GM21825 (cell line): ENCODE measurements around the gene OSR1.

Experiments used
- ATAC-seq: cut with Tn5 transposase; IDR thresholded peaks from one replicate; pipeline ENCODE4 v1.9.1; 2021; ENCODE audit warnings: mild to moderate bottlenecking, moderate library complexity; ENCODE audit not compliant: unreplicated experiment

Gene OSR1

DNA sequence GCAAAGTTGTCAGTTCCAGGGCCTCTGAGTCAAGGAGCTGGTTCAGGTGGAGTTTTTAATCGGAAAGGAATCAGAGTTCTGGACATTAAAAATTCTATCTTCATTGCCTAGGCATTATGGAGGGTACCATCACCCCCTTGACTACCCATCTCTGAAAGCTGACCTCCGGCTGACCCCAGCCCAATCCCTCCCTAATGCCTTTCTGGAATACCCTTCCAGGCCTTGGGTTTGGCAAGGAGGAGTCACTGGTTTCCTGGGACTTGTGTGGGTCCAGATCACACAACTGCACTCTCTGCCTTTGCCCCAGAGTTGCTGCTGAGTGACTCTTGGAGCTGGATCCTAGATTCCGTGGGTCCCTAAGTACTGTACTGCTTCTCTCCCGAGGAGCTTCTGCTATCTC lies 1.0 kb upstream of the OSR1 start:
- ATAC-seq: no peak

DNA sequence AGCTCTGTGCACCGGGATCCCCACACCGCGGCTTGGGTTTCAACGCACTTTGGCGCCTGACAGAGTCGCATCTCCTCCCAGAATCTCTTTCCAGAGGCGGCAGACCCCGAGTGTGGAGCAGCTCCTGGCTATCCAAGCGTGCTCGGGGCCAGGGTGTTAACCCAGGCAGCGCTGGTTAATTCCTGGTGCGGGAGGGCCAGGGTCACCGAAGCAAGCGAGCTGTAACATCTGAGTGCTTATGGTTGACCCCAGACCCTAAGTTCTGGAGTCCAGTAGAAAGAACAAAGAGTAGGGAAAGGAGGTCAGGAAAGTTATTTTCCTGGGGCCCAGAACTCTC lies 566 bp upstream of the OSR1 start:
- no peak for ATAC-seq

DNA sequence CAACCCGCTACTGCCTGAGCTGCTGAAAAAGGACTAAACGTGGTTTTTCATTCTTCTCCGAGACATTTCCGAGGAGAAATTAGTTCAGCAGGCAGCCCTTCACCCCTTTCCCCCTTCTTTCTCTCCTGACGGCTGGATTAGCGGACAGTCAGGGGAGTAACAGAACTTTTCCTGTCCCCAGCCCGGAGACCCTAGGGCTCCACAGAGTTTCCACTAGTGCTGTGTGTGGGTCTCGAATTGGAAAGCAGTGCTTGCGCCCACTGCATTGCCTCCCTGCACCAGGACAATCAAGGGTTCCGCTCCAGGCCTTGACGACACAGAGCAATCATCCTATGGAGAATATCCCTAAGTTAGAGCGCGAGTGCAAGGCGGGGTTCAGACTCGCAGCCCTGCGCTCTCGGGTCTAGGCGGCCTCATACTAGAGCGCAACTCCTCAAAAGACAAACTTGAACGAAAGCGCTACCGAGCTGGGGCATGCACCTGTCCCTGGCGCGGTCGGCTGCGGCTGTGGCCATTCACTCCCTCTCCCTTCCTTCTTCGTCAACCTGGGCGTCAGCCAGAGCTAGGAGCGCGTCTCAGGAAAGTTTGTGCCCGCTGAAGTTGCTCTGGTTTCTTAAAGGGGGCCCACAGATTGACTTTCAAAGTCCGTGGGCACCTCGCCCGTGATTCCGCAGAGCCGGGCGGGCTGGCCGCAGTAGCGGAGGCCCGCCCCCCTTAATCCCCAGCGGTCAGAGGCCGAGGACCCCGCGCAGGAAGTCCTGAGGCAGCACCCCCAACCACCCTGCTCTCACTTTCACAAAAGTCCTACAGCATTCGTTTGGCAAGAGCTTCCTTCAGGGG lies 801 bp downstream of the OSR1 start:
- no peak for ATAC-seq

DNA sequence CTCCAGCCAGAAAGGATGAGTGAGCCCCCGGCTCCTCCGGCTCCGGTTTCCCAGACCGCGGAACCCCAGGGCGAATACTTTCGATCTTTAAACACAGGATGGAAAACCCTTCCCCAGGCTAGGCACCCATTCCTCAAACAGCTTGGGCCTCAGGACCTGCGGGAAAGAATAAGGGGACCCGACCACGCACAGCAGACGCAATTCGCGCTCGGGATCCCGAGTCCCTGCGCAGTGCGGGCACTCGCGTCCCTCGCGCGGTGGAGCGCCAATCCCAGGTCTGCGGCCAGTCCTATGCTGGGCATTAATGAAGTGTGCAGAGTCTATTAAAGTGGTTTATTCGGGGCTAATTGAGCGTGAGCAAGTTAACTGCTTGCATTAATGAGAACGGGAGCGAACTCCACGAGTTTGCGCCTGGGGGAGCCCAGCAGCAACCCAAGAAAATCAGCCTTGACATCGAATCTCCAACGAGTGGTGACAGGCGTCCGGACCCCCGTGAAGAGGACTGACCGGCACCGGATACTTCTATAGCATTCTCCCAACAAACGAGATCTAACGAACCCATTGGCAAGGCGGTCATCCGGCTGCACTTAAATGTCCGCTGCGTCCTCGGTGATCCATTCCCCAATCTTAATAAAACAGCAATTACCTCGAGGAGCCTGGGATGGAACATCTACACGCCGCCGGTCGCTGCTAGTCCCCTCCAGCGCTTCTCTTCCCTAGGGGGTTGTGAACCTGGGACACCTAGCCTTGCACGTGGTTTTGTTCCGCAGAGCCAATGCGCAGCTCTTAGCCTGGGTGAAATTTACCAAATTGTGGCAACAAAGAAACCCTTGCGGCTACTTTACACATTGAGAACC lies 1.6 kb downstream of the OSR1 start:
- ATAC-seq: no peak

- ATAC-seq: no peak
Measured at GRCh38 chr2:19355931-19356544, 2.4 kb downstream of the OSR1 start.

DNA sequence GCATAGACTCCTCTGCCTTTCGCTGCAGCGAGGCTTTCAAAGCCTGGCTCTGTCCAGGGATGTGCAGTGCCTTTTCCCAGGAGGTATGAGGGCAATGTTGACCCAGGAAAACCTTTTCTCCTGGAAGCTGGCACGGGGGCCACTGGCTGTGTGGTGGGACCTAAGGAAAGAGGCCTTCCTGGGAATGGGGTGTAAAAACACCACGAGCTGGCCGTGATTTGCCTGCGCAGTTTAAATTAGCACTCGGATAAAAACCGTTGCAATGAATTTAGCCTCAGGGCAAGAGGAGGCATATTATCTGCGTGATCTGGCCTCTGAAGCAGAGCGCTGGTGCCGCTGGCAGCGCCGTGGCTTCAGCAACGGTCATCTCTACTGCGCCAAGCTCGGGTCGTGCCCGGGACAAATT lies 3.0 kb downstream of the OSR1 start:
- ATAC-seq: no peak

GRCh38 chr2:19355014-19355405 lies 3.4 kb downstream of the OSR1 start:
- no peak for ATAC-seq

DNA sequence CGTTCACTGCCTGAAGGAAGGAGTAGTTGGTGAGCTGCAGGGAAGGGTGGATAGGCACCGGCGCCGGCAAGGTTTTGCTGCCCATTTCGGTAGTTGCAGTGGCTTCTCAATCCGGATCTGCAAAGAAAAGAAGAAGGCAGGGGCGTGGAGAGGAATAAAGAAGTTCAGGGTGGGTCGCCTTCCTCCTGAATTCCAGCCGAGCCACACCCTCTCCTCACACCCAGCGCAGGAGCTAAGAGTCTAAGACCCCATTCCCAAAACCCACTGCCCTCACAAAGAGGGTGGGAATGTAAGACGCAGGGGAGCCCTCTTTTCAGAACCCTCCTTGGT lies 4.7 kb downstream of the OSR1 start:
- no peak for ATAC-seq

DNA sequence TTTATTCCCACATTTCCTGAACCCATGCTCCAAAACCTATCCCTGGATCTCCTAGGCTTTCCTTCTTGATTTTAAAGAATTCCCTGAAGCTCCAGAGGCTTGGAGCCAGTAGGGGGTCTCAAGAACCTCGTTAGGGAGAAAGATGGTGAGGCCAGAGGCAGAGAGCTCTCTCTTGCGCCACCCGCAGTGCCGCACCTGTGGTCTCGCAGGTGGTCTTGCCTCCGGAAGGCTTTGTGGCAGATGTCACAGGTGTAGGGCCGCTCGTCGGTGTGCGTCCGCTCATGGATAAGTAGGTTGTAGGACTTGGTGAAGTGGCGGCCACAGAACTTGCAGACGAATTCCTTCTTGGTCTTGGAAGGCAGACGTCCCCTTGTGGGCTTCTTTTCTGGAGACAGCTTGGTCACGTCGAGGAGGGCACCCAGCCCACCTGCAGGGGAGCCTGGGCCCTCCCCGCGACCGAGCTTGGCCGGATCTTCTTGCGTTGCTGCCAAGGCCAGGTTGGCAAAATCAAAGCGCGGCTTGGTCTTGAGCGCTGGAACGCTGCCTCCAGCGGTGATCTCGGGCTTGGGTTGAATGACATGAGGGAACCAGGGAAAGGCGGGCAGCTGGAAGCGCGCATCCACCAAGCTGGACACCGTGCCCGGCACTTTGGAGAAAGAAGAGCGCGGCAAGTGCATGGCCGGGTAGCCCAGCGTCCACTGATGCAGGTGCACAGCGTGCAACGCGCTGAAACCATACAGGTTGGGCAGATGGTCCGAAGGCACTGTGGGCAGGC lies 5.3 kb downstream of the OSR1 start:
- no peak for ATAC-seq

- ATAC-seq: no peak
Measured at GRCh38 chr2:19351899-19352697, 6.3 kb downstream of the OSR1 start.

DNA sequence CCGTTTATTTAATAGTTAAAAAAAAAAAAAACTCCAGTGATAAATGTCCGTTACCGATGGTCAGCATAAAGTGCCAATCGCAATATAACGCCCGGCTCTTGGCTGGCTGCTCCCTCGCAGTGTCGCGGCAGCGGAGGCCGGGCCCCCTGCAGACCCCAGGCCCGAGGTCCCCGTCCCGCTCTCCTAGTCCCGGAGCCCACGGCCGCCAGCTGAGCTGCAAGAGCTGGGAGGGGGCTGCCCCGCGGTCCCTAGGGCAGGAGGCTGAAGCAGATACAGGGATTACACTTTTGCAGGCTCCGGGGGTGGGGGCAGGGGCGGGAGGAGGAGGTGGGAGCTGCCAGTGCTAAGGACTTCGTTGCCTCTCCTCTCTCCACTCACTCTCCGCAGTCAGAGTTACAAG lies 6.9 kb downstream of the OSR1 start:
- ATAC-seq: no peak

- no peak for ATAC-seq
Measured at GRCh38 chr2:19350678-19351401, 7.6 kb downstream of the OSR1 start.

DNA sequence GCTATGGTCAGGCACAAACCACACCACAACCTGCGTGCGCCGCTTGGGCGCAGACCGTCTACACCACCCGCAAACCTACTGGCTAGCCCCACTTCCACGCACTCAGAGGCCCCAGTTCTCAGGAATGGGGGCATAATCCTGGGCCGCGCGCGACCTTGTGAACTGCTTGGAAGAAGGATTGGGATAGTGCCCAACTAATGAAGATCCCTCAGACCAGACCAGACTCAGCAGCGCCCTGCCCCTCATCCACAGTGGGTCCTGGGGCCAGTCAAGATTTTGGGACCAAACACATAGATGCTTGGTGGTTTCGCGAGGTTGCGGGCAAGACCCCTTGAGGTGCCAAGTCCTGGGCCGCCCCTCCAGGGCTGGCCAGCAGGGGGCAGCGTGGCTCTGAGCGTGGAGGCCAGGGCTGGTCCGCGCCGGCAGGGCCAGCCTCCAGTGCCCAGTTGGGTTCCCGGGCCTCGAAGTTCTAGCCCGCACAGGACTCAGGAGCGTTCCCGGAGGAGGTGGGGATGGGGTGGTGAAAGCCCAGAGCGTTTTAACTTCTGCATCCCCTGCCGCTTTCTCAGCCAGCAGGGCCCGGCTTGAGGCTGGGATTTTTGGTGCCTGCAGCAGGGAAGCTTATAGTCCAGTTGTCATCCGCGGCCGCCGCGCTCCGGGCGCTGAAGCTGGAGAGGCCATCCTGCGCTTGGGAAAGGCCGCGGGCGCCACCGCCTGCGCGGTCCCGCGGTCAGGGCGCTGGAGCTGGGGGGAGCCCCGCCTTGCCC lies 8.3 kb downstream of the OSR1 start:
- ATAC-seq: no peak

- no peak for ATAC-seq
Measured at GRCh38 chr2:19348692-19349091, 9.7 kb downstream of the OSR1 start.

DNA sequence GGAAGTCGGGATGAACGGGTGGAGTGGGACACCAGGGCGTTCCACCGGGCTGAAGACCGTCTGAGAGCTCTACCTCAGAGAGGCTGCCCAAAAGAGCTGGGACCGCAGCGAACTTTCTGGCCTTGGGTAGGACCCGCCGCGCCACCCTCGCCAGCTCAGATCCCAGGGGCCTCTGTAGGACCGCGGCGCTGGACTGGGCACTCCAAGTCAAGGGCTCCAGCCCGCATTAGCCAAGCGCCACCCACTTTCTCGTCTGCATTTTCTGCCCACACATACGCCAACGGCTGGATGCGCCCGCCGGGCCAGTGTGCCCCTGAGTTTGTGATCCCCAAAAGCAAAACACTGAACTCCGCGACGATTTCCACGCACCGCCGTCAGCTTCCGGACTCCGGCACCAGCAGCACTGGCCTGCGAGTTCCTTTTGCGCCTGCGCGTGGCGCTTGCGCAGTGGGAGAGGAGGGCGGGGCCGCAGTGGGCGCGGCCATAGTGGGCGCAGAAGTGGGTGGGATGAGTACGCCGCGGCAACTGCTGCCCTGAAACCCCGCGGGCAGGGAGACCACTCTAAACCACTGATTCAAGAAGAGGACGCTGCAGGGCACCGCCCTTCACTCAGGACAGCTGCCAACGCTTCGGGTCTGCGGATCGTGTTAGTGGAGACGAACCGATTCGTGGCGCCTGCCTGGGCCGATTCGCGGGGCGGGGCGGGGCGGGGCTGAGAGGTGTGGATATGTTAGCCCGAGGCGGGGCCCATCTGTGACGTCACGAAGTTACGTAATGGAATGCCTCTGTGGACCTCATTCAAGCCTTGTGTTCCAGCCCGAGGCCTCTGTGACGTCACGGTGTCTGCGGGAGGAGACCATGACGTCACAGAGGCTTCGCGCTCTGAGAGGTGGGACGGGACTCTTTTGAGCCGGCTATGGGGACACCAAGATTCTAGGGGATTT lies 10.5 kb downstream of the OSR1 start:
- ATAC-seq: peak; percentile 92

DNA sequence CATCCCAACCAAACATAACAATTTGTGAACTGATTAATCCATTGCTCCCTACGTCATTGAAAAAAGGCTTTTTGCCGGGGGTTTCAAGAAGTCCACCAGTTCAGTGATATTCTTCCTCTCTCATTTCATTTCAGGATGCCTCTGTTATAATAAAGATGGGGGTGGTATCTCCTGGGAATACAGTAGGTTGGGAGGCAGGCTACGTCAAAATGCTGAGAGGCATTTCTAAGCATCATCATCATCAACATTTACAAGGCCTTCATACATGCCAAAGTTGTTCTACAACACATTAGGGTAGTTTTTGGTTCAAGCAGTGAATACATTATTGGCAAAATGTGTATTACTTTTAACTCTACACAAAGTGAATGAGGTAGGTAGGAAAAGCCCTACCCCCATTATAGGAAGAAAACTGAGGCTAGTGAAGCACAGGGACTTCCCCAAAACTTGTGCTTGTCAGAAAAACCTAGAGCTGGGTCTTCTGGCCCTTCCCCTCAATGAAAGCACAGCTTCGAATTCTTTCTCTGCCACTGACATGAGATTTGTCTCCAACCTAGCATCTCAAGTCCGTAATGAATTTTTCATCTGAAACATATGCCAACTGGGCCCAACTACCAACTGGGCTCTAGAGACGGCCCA lies 11.3 kb downstream of the OSR1 start:
- ATAC-seq: peak; percentile 5

DNA sequence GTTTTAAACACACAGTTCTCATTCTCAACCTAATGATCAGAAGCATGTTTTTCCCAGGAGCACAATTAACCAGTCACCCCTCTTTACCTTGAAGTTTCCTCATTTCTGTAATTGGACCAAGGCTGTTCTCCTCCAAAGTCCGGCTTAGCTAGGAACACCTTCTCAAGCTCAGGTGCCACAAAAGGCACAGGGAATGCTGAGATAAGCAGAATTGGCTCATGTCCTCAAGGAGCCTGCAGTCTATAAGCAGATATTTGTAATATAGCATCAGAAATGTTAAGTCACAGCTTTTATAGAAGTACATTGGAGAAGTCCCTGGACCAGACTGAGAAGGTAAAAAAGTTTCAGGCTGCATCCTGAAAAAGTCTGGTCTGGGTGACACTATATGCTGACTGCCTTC lies 20.7 kb downstream of the OSR1 start:
- ATAC-seq: no peak
